ENCODE results near the gene CTNNA1.
A peak's percentile ranks its signal among the peaks of the same experiment; 100 is the strongest.

Gene CTNNA1

DNA sequence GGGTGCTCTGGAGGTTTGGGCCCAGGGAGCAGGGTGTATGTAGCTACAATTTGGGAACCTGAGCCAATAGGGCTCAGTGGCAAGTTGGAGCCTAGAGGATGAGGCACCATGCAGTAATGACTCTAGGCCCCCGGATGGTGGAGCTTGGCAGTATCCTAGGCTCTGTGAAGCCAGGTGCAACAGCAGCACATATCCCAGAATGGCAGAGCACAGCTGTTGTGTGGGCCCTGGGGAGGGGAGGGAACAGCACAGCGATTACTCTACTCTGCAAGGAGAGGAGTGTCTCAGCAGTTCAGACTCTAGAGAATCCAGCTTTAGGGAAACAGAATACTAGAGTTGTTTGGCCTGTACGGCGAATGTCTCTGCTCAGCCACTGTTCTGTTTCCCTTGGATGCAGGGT, 65.9 kb downstream of the CTNNA1 start:
- TF ChIP-seq, protein P1, sequence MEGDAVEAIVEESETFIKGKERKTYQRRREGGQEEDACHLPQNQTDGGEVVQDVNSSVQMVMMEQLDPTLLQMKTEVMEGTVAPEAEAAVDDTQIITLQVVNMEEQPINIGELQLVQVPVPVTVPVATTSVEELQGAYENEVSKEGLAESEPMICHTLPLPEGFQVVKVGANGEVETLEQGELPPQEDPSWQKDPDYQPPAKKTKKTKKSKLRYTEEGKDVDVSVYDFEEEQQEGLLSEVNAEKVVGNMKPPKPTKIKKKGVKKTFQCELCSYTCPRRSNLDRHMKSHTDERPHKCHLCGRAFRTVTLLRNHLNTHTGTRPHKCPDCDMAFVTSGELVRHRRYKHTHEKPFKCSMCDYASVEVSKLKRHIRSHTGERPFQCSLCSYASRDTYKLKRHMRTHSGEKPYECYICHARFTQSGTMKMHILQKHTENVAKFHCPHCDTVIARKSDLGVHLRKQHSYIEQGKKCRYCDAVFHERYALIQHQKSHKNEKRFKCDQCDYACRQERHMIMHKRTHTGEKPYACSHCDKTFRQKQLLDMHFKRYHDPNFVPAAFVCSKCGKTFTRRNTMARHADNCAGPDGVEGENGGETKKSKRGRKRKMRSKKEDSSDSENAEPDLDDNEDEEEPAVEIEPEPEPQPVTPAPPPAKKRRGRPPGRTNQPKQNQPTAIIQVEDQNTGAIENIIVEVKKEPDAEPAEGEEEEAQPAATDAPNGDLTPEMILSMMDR (IDR thresholded peaks at IDR 0.05; ENCODE audit: extremely low read depth, insufficient read depth, missing control alignments) = no peak
- in situ Hi-C loops (cut with MboI; ENCODE audit: low pct_unique_long_range_greater_than_20kb, low sequenced_read_pairs, unreplicated experiment) = loop anchor here (25.0 kb wide), 1 partner anchor 443 kb away; no protein-coding TSS in a partner anchor
- DNase-seq (ENCODE audit: low spot score) = no peak

DNA sequence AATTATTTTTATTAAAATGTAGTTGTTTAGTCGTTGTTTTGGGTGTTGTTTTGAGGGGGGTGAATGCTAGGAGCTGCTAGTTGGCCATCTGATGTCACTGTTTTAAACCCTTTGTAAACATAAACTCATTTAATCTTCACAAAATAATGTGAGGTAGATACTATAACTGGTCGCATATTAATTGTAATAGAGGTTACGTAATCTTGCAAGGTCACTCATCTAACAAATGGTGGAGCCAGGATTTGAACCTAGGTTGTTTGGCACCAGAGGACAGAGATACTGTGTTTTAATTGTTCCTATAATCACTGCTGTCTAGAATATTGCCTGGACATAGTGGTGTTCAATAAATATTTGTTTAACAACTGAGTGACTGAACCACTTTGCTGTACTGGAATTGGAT, 67.5 kb downstream of the CTNNA1 start:
- TF ChIP-seq, protein P1 (IDR thresholded peaks at IDR 0.05; ENCODE audit: extremely low read depth, insufficient read depth, missing control alignments) = no peak
- DNase-seq (ENCODE audit: low spot score) = no peak
- in situ Hi-C loops (cut with MboI; ENCODE audit: low pct_unique_long_range_greater_than_20kb, low sequenced_read_pairs, unreplicated experiment) = loop anchor here (25.0 kb wide), 1 partner anchor 442 kb away; no protein-coding TSS in a partner anchor

DNA sequence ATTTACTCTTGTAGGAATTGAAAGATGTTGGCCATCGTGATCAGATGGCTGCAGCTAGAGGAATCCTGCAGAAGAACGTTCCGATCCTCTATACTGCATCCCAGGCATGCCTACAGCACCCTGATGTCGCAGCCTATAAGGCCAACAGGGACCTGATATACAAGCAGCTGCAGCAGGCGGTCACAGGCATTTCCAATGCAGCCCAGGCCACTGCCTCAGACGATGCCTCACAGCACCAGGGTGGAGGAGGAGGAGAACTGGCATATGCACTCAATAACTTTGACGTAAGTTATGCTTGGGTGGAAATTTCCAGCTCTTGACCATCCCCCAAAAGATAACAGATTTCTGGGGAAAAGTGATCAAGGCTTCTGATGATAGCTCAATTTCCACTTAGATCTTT, 71.3 kb downstream of the CTNNA1 start:
- TF ChIP-seq, protein P1 (IDR thresholded peaks at IDR 0.05; ENCODE audit: extremely low read depth, insufficient read depth, missing control alignments) = no peak
- DNase-seq (ENCODE audit: low spot score) = no peak
- in situ Hi-C loops (cut with MboI; ENCODE audit: low pct_unique_long_range_greater_than_20kb, low sequenced_read_pairs, unreplicated experiment) = loop anchor here (25.0 kb wide), 1 partner anchor 438 kb away; no protein-coding TSS in a partner anchor

DNA sequence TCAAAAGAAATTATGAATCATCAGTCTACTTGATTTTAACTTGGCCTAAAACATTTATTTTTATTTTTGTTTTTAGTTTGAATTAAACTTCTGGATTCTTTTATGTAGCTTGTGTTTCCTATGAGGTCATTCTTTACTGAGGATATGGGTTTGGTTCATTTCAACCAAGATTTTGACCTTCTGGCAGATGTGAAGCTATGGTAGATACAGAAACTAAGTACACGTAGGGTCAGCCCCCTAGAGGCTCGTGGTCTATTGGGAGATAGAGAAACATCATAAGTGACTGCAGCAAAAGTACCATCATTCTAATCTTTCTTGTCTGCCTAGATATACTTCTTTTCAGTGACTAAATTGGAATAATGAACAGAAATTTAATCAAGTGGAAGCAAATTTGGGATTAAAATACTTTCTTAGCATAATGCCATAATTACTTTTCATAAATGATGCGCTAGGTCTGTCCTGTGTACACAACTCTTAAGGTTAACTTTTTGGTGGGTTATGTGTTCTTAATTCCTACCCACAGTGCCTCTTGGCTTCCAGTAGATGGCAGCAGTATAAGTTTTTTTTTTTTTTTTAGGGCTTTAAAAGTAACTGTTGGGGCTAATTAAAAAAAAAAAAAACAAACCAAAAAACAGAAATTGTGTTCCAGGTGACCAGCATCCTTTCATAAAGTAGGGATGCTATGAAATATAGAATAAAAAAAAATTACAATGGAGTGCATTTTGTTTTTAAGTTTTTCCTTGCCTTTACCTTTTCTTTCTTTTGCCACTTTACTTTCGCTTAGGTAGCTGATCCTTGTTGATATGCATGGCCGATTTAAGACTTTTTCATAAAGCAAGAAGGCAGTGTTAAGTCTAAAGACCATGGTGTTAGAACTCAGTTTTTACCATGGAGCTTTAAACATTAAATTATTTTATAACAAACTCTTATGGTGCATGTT, 72.0 kb downstream of the CTNNA1 start:
- in situ Hi-C loops (cut with MboI; ENCODE audit: low pct_unique_long_range_greater_than_20kb, low sequenced_read_pairs, unreplicated experiment) = loop anchor here (25.0 kb wide), 1 partner anchor 437 kb away; no protein-coding TSS in a partner anchor
- peak; percentile 56 for DNase-seq (ENCODE audit: low spot score)
- TF ChIP-seq, protein P1 (IDR thresholded peaks at IDR 0.05; ENCODE audit: extremely low read depth, insufficient read depth, missing control alignments) = peak; percentile 55

DNA sequence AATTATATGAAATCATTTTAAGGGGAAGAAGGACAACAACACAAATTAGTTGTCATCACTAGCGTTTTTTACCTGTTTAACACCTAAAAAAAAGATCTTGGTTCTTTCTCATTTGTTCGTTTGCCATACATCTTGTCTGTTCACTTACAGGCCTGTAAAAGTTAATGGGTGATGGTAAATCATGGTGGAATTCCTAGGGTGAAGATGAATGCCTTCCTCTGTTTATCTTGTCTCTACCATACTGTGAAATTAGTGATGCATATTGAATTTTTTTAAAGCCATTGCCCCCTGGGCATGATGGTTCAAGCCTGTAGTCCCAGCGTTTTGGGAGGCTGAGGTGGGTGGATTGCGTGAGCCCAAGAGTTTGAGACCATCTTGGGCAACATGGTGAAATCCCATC, 75.3 kb downstream of the CTNNA1 start:
- in situ Hi-C loops (cut with MboI; ENCODE audit: low pct_unique_long_range_greater_than_20kb, low sequenced_read_pairs, unreplicated experiment) = no loop called here
- TF ChIP-seq, protein P1 (IDR thresholded peaks at IDR 0.05; ENCODE audit: extremely low read depth, insufficient read depth, missing control alignments) = no peak
- no peak for DNase-seq (ENCODE audit: low spot score)

DNA sequence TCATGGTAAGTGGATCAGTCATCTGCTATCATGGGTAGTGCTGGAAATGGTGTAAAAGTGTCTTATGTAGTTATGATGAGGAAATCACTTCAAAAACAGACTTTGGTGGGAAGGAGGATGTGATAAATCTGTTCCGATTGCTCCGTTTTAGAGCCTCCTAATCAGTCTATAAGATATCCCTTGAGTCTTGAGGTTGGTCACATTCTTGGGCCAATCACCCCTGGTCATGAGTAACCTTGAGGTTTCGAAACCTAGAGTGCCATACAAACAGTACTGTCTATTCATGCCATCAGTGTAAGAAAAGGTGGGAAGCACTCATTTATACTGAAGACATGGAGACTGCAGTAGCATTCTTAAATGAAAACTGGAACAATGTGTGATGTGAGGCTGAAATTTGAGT, 76.1 kb downstream of the CTNNA1 start:
- in situ Hi-C loops (cut with MboI; ENCODE audit: low pct_unique_long_range_greater_than_20kb, low sequenced_read_pairs, unreplicated experiment) = no loop called here
- DNase-seq (ENCODE audit: low spot score) = no peak
- TF ChIP-seq, protein P1 (IDR thresholded peaks at IDR 0.05; ENCODE audit: extremely low read depth, insufficient read depth, missing control alignments) = no peak

Measured in GM13977 (cell line).